22Rv1 (cell line): Measurements from ENCODE around the gene AUTS2.

Experiments used
- H3K27ac ChIP-seq: fragments of 450-650 bp; 2 replicates; pipeline ENCODE4 v1.5.1; 2017
- ZFX ChIP-seq: fragments of 450-650 bp; IDR thresholded peaks from 2 replicates; pipeline ENCODE4 v1.6.1; 2017; ENCODE audit warnings: antibody characterized with exemption, borderline replicate concordance
- TF ChIP-seq, protein P1 (sequence below): fragments of 450-650 bp; IDR thresholded peaks from 2 replicates; pipeline ENCODE4 v1.5.1; 2017; ENCODE audit warnings: mild to moderate bottlenecking

Gene AUTS2

DNA sequence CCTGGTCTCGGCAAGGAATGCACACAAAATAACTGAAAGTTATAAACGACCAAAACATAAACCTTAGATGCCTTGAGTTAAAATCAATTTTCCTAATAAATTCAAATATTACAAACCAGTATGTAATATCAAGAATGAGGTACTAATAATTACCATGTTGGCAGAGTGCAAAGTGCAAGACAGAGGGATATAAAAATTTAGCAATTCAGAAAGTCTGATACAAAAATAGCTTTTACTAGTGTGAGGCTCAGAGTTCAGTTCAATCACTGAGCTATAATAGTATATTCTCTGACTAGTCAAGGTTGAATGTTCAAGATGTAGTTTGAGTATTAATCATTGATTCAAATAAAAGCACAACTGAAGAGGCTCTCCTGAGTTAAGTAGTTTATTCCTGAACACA, 4.8 kb upstream of the AUTS2 start:
- no peak overlapping the region for H3K27ac ChIP-seq
- no peak for TF ChIP-seq ZFX
- TF ChIP-seq, protein P1, sequence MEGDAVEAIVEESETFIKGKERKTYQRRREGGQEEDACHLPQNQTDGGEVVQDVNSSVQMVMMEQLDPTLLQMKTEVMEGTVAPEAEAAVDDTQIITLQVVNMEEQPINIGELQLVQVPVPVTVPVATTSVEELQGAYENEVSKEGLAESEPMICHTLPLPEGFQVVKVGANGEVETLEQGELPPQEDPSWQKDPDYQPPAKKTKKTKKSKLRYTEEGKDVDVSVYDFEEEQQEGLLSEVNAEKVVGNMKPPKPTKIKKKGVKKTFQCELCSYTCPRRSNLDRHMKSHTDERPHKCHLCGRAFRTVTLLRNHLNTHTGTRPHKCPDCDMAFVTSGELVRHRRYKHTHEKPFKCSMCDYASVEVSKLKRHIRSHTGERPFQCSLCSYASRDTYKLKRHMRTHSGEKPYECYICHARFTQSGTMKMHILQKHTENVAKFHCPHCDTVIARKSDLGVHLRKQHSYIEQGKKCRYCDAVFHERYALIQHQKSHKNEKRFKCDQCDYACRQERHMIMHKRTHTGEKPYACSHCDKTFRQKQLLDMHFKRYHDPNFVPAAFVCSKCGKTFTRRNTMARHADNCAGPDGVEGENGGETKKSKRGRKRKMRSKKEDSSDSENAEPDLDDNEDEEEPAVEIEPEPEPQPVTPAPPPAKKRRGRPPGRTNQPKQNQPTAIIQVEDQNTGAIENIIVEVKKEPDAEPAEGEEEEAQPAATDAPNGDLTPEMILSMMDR: no peak

DNA sequence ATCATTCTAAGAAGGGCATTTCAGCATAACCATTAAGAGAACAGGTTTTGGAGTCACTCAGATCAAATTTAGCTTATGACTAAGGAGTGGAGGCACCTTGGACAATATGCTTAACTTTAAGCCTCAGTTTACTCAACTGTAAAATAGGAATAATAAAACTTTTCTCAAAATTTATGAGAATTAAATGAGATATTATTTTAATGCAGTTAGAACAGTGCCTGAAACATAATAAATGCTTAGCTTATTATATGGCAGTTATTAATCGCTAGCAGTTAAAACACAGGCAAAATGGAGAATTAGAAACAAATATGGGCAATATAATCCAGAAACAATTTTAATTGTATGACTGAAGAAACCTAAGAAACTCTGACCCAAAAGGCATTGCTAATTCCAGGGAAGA, 2.9 kb upstream of the AUTS2 start:
- TF ChIP-seq ZFX: no peak
- TF ChIP-seq, protein P1: no peak

DNA sequence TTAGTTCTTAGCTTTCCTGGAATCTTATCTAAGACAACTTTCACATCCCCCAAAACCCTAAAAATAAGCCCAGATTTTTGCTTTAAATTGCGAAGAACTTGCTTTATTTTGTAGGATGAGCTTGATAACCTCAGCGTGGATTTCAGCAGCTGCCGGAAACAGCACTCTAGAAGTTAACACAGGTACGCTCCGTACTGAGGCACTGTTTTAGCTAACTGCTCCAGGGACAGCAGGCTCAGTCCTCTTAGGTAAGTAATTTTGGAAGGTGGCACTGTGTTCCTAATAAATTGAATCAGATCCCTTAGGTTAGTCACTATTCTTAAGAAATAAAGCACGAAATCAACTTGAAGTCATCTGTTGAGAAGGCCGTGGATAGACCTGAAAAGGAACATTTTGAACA, 2.2 kb upstream of the AUTS2 start:
- TF ChIP-seq ZFX: no peak
- TF ChIP-seq, protein P1: no peak
- H3K27ac ChIP-seq: no peak overlapping the region

More for the DNA sequence above, 2.9 kb upstream of the AUTS2 start:
- H3K27ac ChIP-seq: no peak overlapping the region

DNA sequence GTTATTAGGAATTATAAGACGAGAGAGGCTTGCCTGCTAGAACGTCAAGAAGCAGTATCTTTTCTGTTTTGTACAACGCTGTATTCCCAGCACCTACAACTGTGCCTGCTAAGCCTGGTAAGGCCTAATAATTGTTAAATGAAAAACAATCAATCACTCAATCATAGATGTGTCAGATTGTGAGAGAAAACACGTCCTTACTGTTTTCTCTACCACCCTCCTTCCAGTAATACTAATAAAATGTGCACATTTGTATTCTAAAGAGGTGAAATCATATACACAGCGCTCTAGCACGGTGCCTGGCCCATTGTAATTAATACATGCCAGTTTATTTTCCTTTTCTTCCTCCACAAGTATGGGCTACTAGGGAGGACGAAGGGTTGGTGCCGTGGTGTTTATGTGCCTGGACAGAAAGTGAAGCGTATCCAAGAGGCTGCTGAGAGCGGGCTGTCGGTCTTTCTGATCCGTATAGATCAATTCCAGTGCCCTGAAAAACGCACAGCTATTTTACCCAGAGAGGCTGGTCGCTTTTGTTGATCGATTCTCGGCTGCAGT, 1.5 kb upstream of the AUTS2 start:
- TF ChIP-seq, protein P1: no peak
- TF ChIP-seq ZFX: no peak
- no peak overlapping the region for H3K27ac ChIP-seq

DNA sequence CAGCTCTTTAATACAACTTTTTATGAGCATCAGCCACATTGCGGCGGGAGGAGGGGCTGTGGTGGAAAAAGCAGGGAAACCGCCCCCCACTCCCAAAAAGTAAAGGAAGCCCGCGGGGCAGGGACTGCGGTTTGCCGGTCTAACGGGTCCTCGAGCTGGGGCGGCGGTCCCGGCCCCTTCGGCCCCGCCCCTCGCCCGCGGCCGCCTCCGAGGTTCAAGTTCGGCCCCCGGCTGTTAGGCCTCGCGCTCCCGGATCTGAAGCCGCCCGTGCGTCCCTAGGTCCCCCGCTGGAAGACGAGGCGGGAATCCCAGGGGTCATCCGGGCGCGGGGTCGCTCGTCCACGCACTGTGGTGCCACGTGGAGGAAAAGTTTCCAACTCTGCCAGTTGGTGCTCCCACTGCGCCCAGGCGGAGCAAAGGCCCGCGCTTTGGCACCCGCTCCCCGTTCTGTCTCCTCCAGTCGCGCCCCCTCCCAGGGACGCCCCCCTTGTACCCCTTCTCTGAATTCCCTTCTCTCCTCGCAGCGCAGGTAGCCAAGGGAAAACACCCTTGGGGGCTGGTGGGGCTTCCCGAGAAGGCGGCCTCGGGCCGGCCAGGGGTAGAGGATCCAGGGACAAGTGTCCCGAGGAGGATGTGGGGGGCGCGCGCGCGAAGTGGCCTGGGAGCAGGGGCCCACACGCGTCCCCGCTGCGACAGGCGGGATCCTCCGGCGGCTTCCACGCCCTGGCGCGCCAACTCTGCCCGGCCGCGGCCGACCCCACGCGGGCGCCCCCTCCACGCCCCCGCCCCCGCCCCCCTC, 798 bp upstream of the AUTS2 start:
- TF ChIP-seq, protein P1: no peak
- TF ChIP-seq ZFX: no peak
- H3K27ac ChIP-seq: no peak overlapping the region

DNA sequence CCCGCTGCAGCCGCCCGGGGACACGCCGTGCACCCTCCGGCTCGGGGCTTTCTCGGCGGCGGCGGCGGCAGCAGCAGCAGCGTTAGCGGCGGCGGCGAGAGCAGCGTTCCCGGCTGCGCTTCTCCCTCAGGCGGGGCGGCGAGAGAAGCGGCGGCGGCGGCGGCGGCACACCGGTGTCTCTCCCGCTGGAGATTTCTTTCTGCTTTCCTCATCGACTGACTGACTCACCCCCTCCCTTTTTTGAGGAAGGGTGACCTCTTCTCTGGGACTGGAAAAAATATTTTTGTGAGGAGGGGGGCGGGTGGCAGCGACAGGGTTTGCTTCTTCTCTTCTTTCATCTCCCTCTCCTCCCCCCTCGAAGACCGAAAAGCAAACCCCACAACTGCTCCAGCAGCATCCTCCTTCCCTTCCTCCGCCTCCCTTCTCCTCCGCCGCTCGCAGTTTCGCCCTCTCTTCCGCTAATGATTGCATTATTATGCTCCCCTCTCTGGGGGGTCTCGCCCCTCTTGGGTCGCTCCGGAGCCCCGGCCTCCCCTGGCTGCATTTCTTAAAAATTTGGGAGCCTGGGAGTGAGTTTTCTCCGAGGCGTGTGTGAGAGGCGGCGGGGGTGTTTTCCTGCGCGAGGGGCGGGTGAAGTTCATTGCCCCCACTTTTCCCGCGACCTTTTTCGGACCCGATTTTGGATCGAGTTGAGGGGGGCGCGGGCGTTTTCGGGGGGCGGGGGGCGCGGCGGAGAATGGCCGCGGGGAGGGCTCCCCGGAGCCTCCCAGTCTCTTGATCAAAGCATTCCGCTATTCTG, 411 bp downstream of the AUTS2 start:
- no peak for TF ChIP-seq ZFX
- TF ChIP-seq, protein P1: no peak
- no peak overlapping the region for H3K27ac ChIP-seq
